SIG-M5 treated with dmso at 0.1 percent for 504 hours (cell line): ENCODE measurements around the gene CAMTA1.

Experiments
- DNase-seq: peaks from one replicate; lab custom pipeline; 2025; ENCODE audit not compliant: unreplicated experiment; lab: John Stamatoyannopoulos, UW

CAMTA1 gene

GRCh38 chr1:7805460-7805859, 1020.2 kb downstream of the CAMTA1 start:
- no peak for DNase-seq

GRCh38 chr1:7808253-7808844, 1023.1 kb downstream of the CAMTA1 start:
- peak; percentile 36 for DNase-seq

- no peak for DNase-seq
Measured at GRCh38 chr1:7809742-7810141, 1024.5 kb downstream of the CAMTA1 start.

DNA sequence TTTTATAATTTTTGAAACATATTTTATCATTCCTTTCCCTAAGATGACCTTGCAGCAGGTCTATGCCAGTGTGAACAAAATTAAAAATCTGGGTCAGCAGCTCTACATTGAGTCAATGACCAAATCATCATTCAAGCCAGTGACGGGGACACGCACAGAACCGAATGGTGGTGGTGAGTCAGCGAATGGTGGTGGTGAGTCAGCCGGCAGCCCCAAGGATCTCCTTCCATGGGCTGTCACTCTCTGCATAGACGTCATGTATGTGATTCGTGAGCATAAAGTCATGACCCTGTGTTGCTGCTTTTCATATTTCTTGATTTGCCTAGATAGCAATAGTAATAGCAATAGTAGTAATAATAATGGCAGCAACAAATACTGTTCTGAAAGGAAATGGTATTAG, 1025.1 kb downstream of the CAMTA1 start:
- no peak for DNase-seq

DNA sequence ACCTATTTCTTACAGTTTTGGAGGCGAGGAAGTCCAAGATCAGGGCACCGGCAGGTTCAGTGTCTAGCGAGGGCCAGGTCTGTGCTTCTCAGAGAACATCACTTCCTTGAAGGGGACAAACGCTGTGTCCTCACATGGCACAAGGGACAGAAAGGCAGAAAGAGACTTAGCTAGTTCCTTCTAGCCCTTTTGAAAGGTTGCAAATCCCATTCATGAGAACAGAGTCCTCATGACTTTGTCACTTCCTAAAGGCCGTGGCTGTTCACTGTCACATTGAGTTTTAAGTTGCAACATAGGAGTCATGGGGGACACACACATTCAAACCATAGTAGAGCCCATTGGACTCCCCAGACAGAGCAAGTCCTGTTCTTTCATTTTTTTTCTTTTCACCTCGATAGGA, 1026.2 kb downstream of the CAMTA1 start:
- peak; percentile 11 for DNase-seq

DNA sequence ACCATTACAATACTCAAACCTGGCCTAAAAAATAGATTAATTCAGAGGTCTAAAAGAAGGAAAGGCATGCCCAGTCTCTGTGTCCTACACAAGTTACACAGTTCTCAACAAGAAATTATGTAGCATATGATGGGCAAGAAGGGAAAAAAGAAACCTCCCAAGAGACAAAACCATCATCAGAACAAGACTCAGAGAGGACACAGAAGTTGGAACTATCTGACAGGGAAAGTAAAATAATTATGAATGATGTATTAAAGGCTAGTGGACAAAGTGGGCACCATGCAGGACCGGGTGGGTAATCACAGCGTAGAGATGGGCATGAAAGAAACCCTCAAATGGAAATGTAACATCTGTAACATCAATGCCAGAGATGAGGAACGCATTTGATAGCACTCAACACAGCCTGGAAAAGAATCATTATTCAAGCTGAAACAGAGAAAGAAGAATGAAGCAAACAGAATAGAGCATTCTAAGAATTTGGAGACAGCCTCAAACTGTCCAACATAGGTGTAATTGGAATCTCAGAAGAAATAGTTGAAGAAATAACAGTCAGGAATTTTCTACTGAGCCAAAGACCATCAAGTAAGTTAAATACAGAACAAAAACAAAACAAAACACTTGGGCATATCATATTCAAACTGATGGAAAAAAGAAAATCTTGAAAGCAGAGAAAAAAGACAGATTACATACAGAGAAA, 1028.6 kb downstream of the CAMTA1 start:
- DNase-seq, result no peak
